Measurements from ENCODE around the gene SYNRG. TPM values are rescaled to one million over a fixed set of nuclear protein-coding genes. Genes with fewer than 3 reads are reported as not detected.
"Not testable (repeated sequence)": the region's sequence is repeated elsewhere in the genome, so short reads cannot be mapped to it uniquely, and the experiment has no call there.

Gene SYNRG
- total and polyA plus RNA-seq, 8 donors = 37.1 to 48.4 (median 42.1) TPM

DNA sequence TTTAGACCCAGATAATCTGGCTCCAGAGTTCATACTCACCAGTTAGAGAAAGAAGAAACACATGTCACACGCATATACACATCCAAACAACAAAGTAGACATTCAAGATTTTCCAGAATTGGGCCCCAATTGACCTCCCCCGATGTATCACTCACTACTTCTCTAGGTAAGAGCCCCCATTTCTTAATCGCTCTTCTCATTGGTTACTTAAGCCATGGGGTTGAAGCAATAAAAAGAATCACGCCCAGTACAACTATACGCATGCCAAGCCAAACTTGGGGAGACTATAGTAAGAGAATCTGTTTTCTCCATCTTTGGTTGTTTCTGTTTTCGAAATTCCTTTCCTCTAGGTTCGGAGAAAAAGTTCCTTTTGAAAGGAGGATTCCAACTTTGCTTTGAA is 33.5 kb upstream of the SYNRG start:
- no peaks in the 10 kb centered on the region for H3K9me3 ChIP-seq
- DNase-seq = peak in 1 of 4 donors; percentile 22
- peaks cover 10 to 43% of the 10 kb centered on the region in 2 donors for H3K4me1 ChIP-seq
- H3K27me3 ChIP-seq = peaks cover 0 to 29% of the 10 kb centered on the region in 2 donors
- H3K4me3 ChIP-seq = peak overlapping the region; percentile 61 to 89
- H3K36me3 ChIP-seq = peaks cover 0 to 35% of the 10 kb centered on the region in 2 donors
- TF ChIP-seq, protein P1, sequence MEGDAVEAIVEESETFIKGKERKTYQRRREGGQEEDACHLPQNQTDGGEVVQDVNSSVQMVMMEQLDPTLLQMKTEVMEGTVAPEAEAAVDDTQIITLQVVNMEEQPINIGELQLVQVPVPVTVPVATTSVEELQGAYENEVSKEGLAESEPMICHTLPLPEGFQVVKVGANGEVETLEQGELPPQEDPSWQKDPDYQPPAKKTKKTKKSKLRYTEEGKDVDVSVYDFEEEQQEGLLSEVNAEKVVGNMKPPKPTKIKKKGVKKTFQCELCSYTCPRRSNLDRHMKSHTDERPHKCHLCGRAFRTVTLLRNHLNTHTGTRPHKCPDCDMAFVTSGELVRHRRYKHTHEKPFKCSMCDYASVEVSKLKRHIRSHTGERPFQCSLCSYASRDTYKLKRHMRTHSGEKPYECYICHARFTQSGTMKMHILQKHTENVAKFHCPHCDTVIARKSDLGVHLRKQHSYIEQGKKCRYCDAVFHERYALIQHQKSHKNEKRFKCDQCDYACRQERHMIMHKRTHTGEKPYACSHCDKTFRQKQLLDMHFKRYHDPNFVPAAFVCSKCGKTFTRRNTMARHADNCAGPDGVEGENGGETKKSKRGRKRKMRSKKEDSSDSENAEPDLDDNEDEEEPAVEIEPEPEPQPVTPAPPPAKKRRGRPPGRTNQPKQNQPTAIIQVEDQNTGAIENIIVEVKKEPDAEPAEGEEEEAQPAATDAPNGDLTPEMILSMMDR (IDR thresholded peaks at IDR 0.05) = no peak
- peak; percentile 47 for ATAC-seq
- intact Hi-C loops (cut with DNase I) = no loop called here
- peak overlapping the region; percentile 78 to 86 for H3K27ac ChIP-seq

DNA sequence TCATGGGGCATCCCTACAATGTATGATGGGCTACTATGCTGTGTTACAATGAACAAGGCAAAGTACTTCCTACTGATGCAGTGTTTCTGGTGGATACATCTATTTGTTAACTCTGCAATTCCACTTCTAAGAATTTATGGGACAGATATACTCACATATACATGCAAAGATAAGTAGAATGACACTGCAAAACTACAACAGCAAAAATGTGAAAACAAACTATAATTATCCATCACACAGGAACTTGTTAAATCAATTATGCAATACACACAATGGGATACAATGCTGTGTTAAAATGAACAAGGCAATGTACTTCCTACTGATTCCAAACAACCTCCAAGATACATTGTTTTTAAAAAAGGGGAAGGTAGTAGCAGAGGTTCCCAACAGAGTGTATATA is 30.8 kb upstream of the SYNRG start:
- peaks cover 0 to 9% of the 10 kb centered on the region in 2 donors for H3K27me3 ChIP-seq
- H3K27ac ChIP-seq = no peak overlapping the region
- peaks cover 10 to 43% of the 10 kb centered on the region in 2 donors for H3K4me1 ChIP-seq
- peaks cover 0 to 59% of the 10 kb centered on the region in 2 donors for H3K36me3 ChIP-seq
- TF ChIP-seq, protein P1 (IDR thresholded peaks at IDR 0.05) = no peak
- H3K4me3 ChIP-seq = no peak overlapping the region
- no peaks in the 10 kb centered on the region for H3K9me3 ChIP-seq
- intact Hi-C loops (cut with DNase I) = no loop called here
- DNase-seq (no peak), ATAC-seq (no peak)

DNA sequence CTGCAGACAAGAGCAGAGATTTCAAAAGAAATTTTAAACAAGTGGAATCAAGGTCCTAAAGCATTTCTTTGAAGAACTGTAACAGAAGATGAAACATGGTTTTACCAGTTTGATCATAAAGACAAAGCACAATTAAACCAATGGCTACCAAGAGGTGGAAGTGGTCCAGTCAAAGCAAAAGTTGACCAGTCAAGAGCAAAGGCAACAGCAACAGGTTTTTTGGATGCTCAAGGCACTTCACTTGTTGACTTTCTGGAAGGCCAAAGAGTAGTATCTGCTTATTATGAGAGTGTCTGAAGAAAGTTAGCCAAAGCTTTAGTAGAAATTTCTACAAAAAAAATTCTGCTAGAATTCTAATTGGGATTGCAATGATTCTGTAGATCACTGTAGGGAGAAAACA is 28.7 kb upstream of the SYNRG start:
- TF ChIP-seq, protein P1 (IDR thresholded peaks at IDR 0.05) = no peak
- intact Hi-C loops (cut with DNase I) = no loop called here
- Histone ChIP-seq H3K4me3 (no peak overlapping the region), H3K4me1 (peaks cover 10 to 38% of the 10 kb centered on the region in 2 donors), H3K9me3 (no peaks in the 10 kb centered on the region), H3K27ac (no peak overlapping the region), H3K36me3 (peaks cover 0 to 67% of the 10 kb centered on the region in 2 donors), H3K27me3 (no peaks in the 10 kb centered on the region)
- no peak for ATAC-seq
- DNase-seq = no peak

DNA sequence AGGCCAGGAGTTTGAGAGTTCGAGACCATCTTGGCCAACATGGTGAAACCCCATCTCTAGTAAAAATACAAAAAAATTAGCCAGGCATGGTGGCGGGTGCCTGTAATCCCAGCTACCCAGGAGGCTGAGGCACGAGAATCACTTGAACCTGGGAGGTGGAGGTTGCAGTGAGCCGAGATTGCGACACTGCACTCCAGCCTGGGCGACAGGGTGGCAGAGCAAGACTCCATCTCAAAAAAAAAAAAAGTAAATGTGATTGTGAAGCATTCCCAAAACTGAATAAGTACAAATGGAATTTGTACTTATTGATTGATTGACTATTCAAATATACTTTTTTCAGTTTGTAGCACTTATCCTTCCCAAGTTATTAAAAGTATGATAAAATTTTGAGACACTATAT is 7.2 kb upstream of the SYNRG start:
- H3K4me1 ChIP-seq; DNase-seq; H3K27ac ChIP-seq; H3K4me3 ChIP-seq; H3K9me3 ChIP-seq; ATAC-seq; H3K27me3 ChIP-seq; intact Hi-C loops (cut with DNase I): not testable (repeated sequence)
- H3K36me3 ChIP-seq = peaks cover 0 to 87% of the 10 kb centered on the region in 2 donors

DNA sequence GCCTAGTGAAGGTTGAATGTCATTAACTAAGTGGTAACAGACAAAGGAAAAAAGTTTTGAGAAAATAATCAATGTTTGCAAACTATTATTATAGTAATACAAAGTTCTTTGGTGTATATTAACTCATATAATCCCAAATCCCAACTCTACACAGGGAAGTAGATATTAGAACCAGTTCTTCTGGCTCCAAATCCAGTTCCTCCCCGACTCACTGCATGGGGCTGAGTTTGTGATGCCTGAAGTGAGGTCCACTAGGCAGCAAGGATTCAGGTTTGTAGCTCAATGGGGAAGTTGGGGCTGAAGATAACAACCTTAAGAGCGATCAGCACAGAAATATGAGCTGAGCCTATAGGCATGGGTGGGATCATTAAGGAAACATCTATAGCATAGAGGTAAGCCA is 5.6 kb upstream of the SYNRG start:
- H3K4me3 ChIP-seq = no peak overlapping the region
- H3K27me3 ChIP-seq = no peaks in the 10 kb centered on the region
- ATAC-seq = no peak
- no peak overlapping the region for H3K27ac ChIP-seq
- H3K36me3 ChIP-seq = peaks cover 0 to 71% of the 10 kb centered on the region in 2 donors
- peaks cover 0 to 4% of the 10 kb centered on the region in 2 donors for H3K4me1 ChIP-seq
- no peaks in the 10 kb centered on the region for H3K9me3 ChIP-seq
- TF ChIP-seq, protein P1 (IDR thresholded peaks at IDR 0.05) = no peak
- intact Hi-C loops (cut with DNase I) = no loop called here
- no peak for DNase-seq

DNA sequence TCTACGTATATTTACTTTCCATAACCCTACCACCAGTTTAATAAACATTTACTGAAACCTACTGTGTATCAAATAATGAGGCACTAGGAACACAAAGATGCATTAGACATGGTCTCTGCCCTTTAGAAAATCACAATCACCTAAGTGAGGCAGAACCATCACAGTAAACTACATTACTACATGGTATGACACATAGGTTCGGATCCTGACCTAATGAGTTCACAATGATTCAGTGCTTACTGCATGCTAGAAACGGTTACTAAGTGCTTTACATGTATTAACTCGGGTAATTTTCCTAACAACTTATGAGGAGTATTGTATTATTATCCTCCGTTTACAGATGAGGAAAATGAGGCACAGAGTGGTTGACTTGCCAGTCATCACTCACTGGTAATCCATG is 5.2 kb upstream of the SYNRG start:
- no peak overlapping the region for H3K4me3 ChIP-seq
- intact Hi-C loops (cut with DNase I) = no loop called here
- H3K4me1 ChIP-seq = peaks cover 0 to 8% of the 10 kb centered on the region in 2 donors
- TF ChIP-seq, protein P1 (IDR thresholded peaks at IDR 0.05) = no peak
- no peak overlapping the region for H3K27ac ChIP-seq
- no peaks in the 10 kb centered on the region for H3K9me3 ChIP-seq
- H3K27me3 ChIP-seq = no peaks in the 10 kb centered on the region
- H3K36me3 ChIP-seq = peaks cover 0 to 67% of the 10 kb centered on the region in 2 donors
- DNase-seq (no peak), ATAC-seq (no peak)

Data from left lung (tissue), 10 donors.